ENCODE data around the gene ST8SIA4. TPM values are rescaled to one million over a fixed set of nuclear protein-coding genes. Genes with fewer than 3 reads are reported as not detected.

ST8SIA4 gene
- total RNA-seq, 1 experiment from 2014 or later = not detected

- H2AFZ ChIP-seq (ENCODE audit: low read length) = no peak overlapping the region
These were observed 113.4 kb downstream of the ST8SIA4 start for GRCh38 chr5:100789694-100790093.

More at GRCh38 chr5:100789694-100790093, 113.4 kb downstream of the ST8SIA4 start:
- no peaks in the 10 kb centered on the region for H3K23me2 ChIP-seq (ENCODE audit: insufficient read length, low read depth, low read length, poor library complexity, severe bottlenecking)
- no CpG with 5 or more reads among the region's 5 CpGs for WGBS (ENCODE audit: extremely low coverage, insufficient read length, low lambda C conversion rate)
- no peaks in the 10 kb centered on the region for H4K20me1 ChIP-seq (ENCODE audit: control insufficient read depth, insufficient read depth, insufficient read length)
- no peak overlapping the region for H2BK15ac ChIP-seq (ENCODE audit: low read depth, low read length)
- no peak overlapping the region for H3K27ac Mint-ChIP-seq
- no peak overlapping the region for H3K4me2 ChIP-seq (ENCODE audit: insufficient read depth, insufficient read length, low read length)
- H3K14ac ChIP-seq (ENCODE audit: insufficient read depth, low read length) = no peak overlapping the region
- H3K56ac ChIP-seq (ENCODE audit: insufficient read length, low read depth, low read length) = no peak overlapping the region
- H2BK20ac ChIP-seq (ENCODE audit: low read depth, low read length, poor library complexity, severe bottlenecking) = no peak overlapping the region
- no peak overlapping the region for H3K4me3 Mint-ChIP-seq
- DNase-seq = no peak
- no peak overlapping the region for H4K5ac ChIP-seq (ENCODE audit: insufficient read length, low read depth, low read length)
- no peak overlapping the region for H3K4ac ChIP-seq (ENCODE audit: low read depth, low read length)
- H2BK120ac ChIP-seq (ENCODE audit: low read depth, low read length, poor library complexity, severe bottlenecking) = no peak overlapping the region
- no peak overlapping the region for H4K8ac ChIP-seq (replicated peaks; ENCODE audit: insufficient read length, low read depth, low read length)
- H2AK5ac ChIP-seq (ENCODE audit: insufficient read length, low read length) = no peak overlapping the region
- H3K9me3 Mint-ChIP-seq = peaks cover 8 to 14% of the 10 kb centered on the region in 2 experiments
- H3K79me1 ChIP-seq (ENCODE audit: insufficient read depth, low read depth, low read length, poor library complexity, severe bottlenecking) = no peaks in the 10 kb centered on the region
- H3K4me1 Mint-ChIP-seq = peaks cover 18 to 20% of the 10 kb centered on the region in 2 experiments
- no peak overlapping the region for H3K27ac ChIP-seq (ENCODE audit: insufficient read length, low read depth, low read length)
- no peaks in the 10 kb centered on the region; the same call in 1 of the 2 replicates for H3K27me3 Mint-ChIP-seq (ENCODE audit: low read depth)
- no peaks in the 10 kb centered on the region for H3K9me3 ChIP-seq (ENCODE audit: control insufficient read depth, low read depth, low read length)
- H2BK5ac ChIP-seq (ENCODE audit: insufficient read length, low read length) = no peak overlapping the region
- no peak overlapping the region for H3K18ac ChIP-seq (ENCODE audit: insufficient read length, low read depth, low read length)
- H3K4me1 ChIP-seq (ENCODE audit: insufficient read depth, low read length) = peaks cover 3% of the 10 kb centered on the region; the same call in 1 of the 2 replicates
- H3K79me2 ChIP-seq (ENCODE audit: insufficient read depth, low read length) = no peaks in the 10 kb centered on the region
- H2BK12ac ChIP-seq (ENCODE audit: insufficient read length, low read depth, low read length) = no peak overlapping the region
- H4K91ac ChIP-seq (ENCODE audit: insufficient read length, low read depth, low read length) = no peak overlapping the region
- H3K36me3 Mint-ChIP-seq (ENCODE audit: insufficient read depth in 1 of 3, low read depth in 3 of 3) = peaks cover 6 to 7% (median 6%) of the 10 kb centered on the region in 3 experiments
- H3K27me3 ChIP-seq (ENCODE audit: insufficient read depth, low read length) = no peaks in the 10 kb centered on the region
- TF ChIP-seq, protein P1, sequence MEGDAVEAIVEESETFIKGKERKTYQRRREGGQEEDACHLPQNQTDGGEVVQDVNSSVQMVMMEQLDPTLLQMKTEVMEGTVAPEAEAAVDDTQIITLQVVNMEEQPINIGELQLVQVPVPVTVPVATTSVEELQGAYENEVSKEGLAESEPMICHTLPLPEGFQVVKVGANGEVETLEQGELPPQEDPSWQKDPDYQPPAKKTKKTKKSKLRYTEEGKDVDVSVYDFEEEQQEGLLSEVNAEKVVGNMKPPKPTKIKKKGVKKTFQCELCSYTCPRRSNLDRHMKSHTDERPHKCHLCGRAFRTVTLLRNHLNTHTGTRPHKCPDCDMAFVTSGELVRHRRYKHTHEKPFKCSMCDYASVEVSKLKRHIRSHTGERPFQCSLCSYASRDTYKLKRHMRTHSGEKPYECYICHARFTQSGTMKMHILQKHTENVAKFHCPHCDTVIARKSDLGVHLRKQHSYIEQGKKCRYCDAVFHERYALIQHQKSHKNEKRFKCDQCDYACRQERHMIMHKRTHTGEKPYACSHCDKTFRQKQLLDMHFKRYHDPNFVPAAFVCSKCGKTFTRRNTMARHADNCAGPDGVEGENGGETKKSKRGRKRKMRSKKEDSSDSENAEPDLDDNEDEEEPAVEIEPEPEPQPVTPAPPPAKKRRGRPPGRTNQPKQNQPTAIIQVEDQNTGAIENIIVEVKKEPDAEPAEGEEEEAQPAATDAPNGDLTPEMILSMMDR (conservative IDR thresholded peaks at IDR 0.05) = no peak
- no peak overlapping the region for H3K9ac ChIP-seq (ENCODE audit: extremely low read depth, insufficient read length, low read length)
- H3K23ac ChIP-seq (ENCODE audit: insufficient read length, low read depth, low read length) = no peak overlapping the region
- no peak overlapping the region for H3T11ph ChIP-seq (ENCODE audit: low read length)
